IMR-90 (cell line): ENCODE data around the gene DUOX1. TPM values are rescaled to one million over a fixed set of nuclear protein-coding genes. Genes with fewer than 3 reads are reported as not detected.

Experiments
- ATAC-seq: fragments of 200-7000 bp; cut with Tn5 transposase; 2 replicates; pipeline ENCODE4 v1.9.1; 2020; ENCODE audit warnings: low read depth, mild to moderate bottlenecking, moderate library complexity
- BruUV-seq: library from RNA; stranded (reverse); fragments of 400-500 nt; replicated peaks from 2 replicates; lab custom pipeline; 2021; lab: Mats Ljungman, UMichigan
- CTCF ChIA-PET: fragments of 300-600 bp; formaldehyde crosslinking; extraction: SDS; loops from one replicate; lab custom pipeline; 2021; ENCODE audit warnings: antibody characterized with exemption; lab: Yijun Ruan, JAX
- POLR2A ChIA-PET: fragments of 300-600 bp; sonication (Branson Sonifier 250); formaldehyde crosslinking; loops from one replicate; lab custom pipeline; 2022; ENCODE audit warnings: antibody characterized with exemption; ENCODE audit not compliant: unreplicated experiment; lab: Charles Lee
- DNase-seq: peaks from one replicate; pipeline ENCODE4 v3.0.0; 2013
- H2AFZ ChIP-seq: replicated peaks from 2 replicates; pipeline ENCODE3; 2013; ENCODE audit warnings: low read length, mild to moderate bottlenecking; ENCODE audit not compliant: poor library complexity
- H2AK5ac ChIP-seq: 2 replicates; pipeline ENCODE4 v1.6.1; 2013; ENCODE audit warnings: low read depth, low read length, inconsistent platforms
- H2AK9ac ChIP-seq: replicated peaks from 2 replicates; pipeline ENCODE3; 2013; ENCODE audit warnings: mild to moderate bottlenecking, low read depth, low read length, moderate library complexity; ENCODE audit not compliant: poor library complexity
- H2BK120ac ChIP-seq: 2 replicates; pipeline ENCODE4 v1.6.1; 2013; ENCODE audit warnings: low read depth, low read length, inconsistent platforms
- H2BK15ac ChIP-seq: 3 replicates; pipeline ENCODE4 v1.6.1; 2013; ENCODE audit warnings: low read depth, low read length, inconsistent platforms
- H2BK20ac ChIP-seq: 2 replicates; pipeline ENCODE4 v1.6.1; 2013; ENCODE audit warnings: low read depth, mild to moderate bottlenecking, inconsistent platforms, low read length, moderate library complexity
- H2BK5ac ChIP-seq: 2 replicates; pipeline ENCODE4 v1.6.1; 2013; ENCODE audit warnings: mild to moderate bottlenecking, low read depth, low read length, inconsistent platforms; ENCODE audit not compliant: poor library complexity, severe bottlenecking
- H3K14ac ChIP-seq: replicated peaks from 2 replicates; pipeline ENCODE4 v1.6.1; 2013; ENCODE audit warnings: low read depth, low read length, inconsistent platforms
- H3K18ac ChIP-seq: 2 replicates; pipeline ENCODE4 v1.6.1; 2013; ENCODE audit warnings: low read depth, low read length, control low read depth
- H3K23ac ChIP-seq: 2 replicates; pipeline ENCODE4 v1.6.1; 2013; ENCODE audit warnings: low read depth, low read length, inconsistent platforms
- H3K27ac ChIP-seq: 2 replicates; pipeline ENCODE4 v1.5.1; 2013; ENCODE audit warnings: mild to moderate bottlenecking, control low read depth, low read length; ENCODE audit not compliant: insufficient read depth
- H3K27me3 ChIP-seq: 2 replicates; pipeline ENCODE4 v1.6.1; 2013; ENCODE audit warnings: low read length; ENCODE audit not compliant: control insufficient read depth, insufficient read depth
- H3K36me3 ChIP-seq: 2 replicates; pipeline ENCODE4 v1.6.1; 2013; ENCODE audit warnings: low read length, mixed read lengths; ENCODE audit not compliant: control insufficient read depth, insufficient read depth
- H3K4ac ChIP-seq: 2 replicates; pipeline ENCODE4 v1.6.1; 2013; ENCODE audit warnings: low read depth, low read length, inconsistent platforms
- H3K4me1 ChIP-seq: 2 replicates; pipeline ENCODE4 v1.6.1; 2013; ENCODE audit warnings: low read length, mixed read lengths; ENCODE audit not compliant: control insufficient read depth, insufficient read depth
- H3K4me2 ChIP-seq: 2 replicates; pipeline ENCODE4 v1.6.1; 2013; ENCODE audit warnings: low read depth, mild to moderate bottlenecking, control low read depth, low read length, moderate library complexity
- H3K4me3 ChIP-seq: 2 replicates; pipeline ENCODE4 v1.5.1; 2013; ENCODE audit warnings: low read depth, mild to moderate bottlenecking, control low read depth, low read length, moderate library complexity; ENCODE audit not compliant: insufficient read depth
- H3K56ac ChIP-seq: 2 replicates; pipeline ENCODE4 v1.6.1; 2013; ENCODE audit warnings: low read length, inconsistent platforms; ENCODE audit not compliant: insufficient read depth; ENCODE audit errors: extremely low read depth
- H3K79me1 ChIP-seq, 2 experiments: 2 replicates each; pipeline ENCODE4 v1.6.1; 2013; ENCODE audit warnings: low read length in 2 of 2, inconsistent platforms in 1 of 2, low read depth in 1 of 2
- H3K9ac ChIP-seq: 2 replicates; pipeline ENCODE4 v1.6.1; 2013; ENCODE audit warnings: low read depth, low read length, control low read depth
- H3K9me1 ChIP-seq: 2 replicates; pipeline ENCODE4 v1.6.1; 2013; ENCODE audit warnings: low read length, inconsistent platforms; ENCODE audit not compliant: insufficient read depth
- H3K9me3 ChIP-seq: 2 replicates; pipeline ENCODE4 v1.6.1; 2013; ENCODE audit warnings: low read length; ENCODE audit not compliant: control insufficient read depth, insufficient read depth
- H4K20me1 ChIP-seq: 2 replicates; pipeline ENCODE4 v1.6.1; 2013; ENCODE audit warnings: low read length, inconsistent platforms; ENCODE audit not compliant: insufficient read depth
- H4K5ac ChIP-seq: 2 replicates; pipeline ENCODE4 v1.6.1; 2013; ENCODE audit warnings: mild to moderate bottlenecking, low read depth, low read length, control low read depth
- H4K8ac ChIP-seq, 2 experiments: 2 replicates each; pipeline ENCODE4 v1.6.1; 2013; ENCODE audit warnings: low read depth in 2 of 2, low read length in 2 of 2, control low read depth in 1 of 2, inconsistent platforms in 1 of 2
- H4K91ac ChIP-seq: 2 replicates; pipeline ENCODE4 v1.6.1; 2013; ENCODE audit warnings: low read depth, low read length, inconsistent platforms; ENCODE audit not compliant: insufficient read depth
- BHLHE40 ChIP-seq: fragments of 150-350 bp; IDR thresholded peaks from 2 replicates; pipeline ENCODE4 v1.6.1; 2016; ENCODE audit warnings: mild to moderate bottlenecking, low read depth, low read length
- CEBPB ChIP-seq: IDR thresholded peaks from 2 replicates; pipeline ENCODE4 v1.6.1; 2012; ENCODE audit warnings: low read depth, low read length, improper control_type of control experiment
- FOS ChIP-seq: fragments of 150-350 bp; IDR thresholded peaks from 2 replicates; pipeline ENCODE4 v1.6.1; 2016; ENCODE audit warnings: low read depth, low read length
- MAFK ChIP-seq: IDR thresholded peaks from 2 replicates; pipeline ENCODE4 v1.6.1; 2012; ENCODE audit warnings: low read depth, low read length, improper control_type of control experiment
- MAZ ChIP-seq: IDR thresholded peaks from 2 replicates; pipeline ENCODE4 v1.6.1; 2012; ENCODE audit warnings: low read depth, mild to moderate bottlenecking, low read length, improper control_type of control experiment, moderate library complexity, borderline replicate concordance
- NFE2L2 ChIP-seq: fragments of 150-350 bp; IDR thresholded peaks from 2 replicates; pipeline ENCODE4 v1.6.1; 2016; ENCODE audit warnings: low read depth, mild to moderate bottlenecking, low read length
- POLR2A ChIP-seq: IDR thresholded peaks from 2 replicates; pipeline ENCODE4 v1.6.1; 2012; ENCODE audit warnings: mild to moderate bottlenecking, low read depth, low read length
- RFX5 ChIP-seq: IDR thresholded peaks from 2 replicates; pipeline ENCODE4 v1.8.0; 2012; ENCODE audit warnings: low read depth, mild to moderate bottlenecking, low read length, moderate library complexity
- WGBS, 2 experiments: methylation state at CpG; one replicate each; pipeline versions ENCODE4 v1.1.5 to v1.1.7; 2013; ENCODE audit warnings: missing lambda C conversion rate in 2 of 2; ENCODE audit not compliant: insufficient read length in 1 of 2; ENCODE audit errors: extremely low coverage in 2 of 2; 5-methylcytosine and 5-hydroxymethylcytosine counted together
- dilution Hi-C: fragments of 300-500 bp; cut with HindIII; formaldehyde crosslinking; loops from one replicate; pipeline ENCODE4 v1.14.3; 2018; ENCODE audit warnings: low sequenced_read_pairs; ENCODE audit not compliant: unreplicated experiment
- in situ Hi-C: fragments of 300-500 bp; cut with MboI; formaldehyde crosslinking; loops from 3 replicates; pipeline ENCODE4 v1.14.3; 2019; ENCODE audit warnings: low sequenced_read_pairs, inconsistent platforms, mixed read lengths
- intact Hi-C: fragments of 100-400 bp; cut with micrococcal nuclease; formaldehyde crosslinking; loops from 2 replicates; pipeline ENCODE4 v1.10.0; 2022
- polyA plus RNA-seq, 3 experiments: library from polyadenylated mRNA; depleted of rRNA; stranded (reverse); fragments of >200 nt; gene quantifications; 2 replicates each; pipeline ENCODE4 v1.2.3, GENCODE V29; 2012; ENCODE audit warnings: low replicate concordance in 1 of 3
- total RNA-seq: library from RNA; depleted of rRNA; stranded (reverse); fragments of >200 nt; gene quantifications from 2 replicates; pipeline ENCODE4 v1.2.3, GENCODE V29; 2012
- TF ChIP-seq, protein P1 (sequence below): fragments of 150-350 bp; IDR thresholded peaks from 2 replicates; pipeline ENCODE4 v1.6.1; 2017; ENCODE audit warnings: mild to moderate bottlenecking, antibody characterized with exemption, low read length, low read depth
- TF ChIP-seq, protein P2 (sequence below): conservative IDR thresholded peaks from 2 replicates; pipeline ENCODE4 v1.5.1; 2012; ENCODE audit warnings: mild to moderate bottlenecking, low read depth, low read length, improper control_type of control experiment

DUOX1 gene
- total and polyA plus RNA-seq, 2 of the 4 experiments (the other 2 are of a cell fraction), result not detected

DNA sequence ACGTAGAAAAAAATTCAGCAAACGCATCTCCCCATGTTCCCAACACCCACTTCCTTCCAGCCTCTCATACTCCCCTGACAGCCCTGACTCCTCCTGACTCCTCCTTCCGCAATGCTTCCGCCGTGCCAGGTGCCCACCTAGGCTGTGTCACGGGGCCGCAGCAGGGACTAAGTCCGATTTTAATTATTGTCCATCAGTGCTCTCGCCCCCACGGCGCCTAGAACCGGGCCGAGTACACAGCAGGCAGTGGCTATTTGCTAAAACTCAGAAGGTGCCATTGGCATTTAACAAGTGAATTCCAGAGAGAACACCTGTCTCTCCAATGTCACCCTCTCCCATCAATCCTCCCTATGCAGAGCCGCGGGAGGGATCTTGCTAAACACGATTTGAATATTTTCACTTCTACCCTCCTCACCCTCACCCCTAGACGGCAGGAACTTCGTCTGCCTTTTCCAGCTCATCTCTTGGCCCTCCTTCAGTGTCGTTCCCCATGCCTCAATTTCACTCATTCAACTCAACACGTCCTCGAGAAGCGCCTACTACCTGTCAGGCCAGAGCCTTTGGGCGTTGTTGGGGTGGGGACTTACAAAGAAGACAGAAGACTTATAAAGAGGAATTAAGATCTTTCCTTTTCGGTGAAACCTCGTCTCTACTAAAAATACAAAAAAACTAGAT lies 69.5 kb downstream of the DUOX1 start (continued):
- no peak for TF ChIP-seq RFX5
- TF ChIP-seq BHLHE40, result no peak

DNA sequence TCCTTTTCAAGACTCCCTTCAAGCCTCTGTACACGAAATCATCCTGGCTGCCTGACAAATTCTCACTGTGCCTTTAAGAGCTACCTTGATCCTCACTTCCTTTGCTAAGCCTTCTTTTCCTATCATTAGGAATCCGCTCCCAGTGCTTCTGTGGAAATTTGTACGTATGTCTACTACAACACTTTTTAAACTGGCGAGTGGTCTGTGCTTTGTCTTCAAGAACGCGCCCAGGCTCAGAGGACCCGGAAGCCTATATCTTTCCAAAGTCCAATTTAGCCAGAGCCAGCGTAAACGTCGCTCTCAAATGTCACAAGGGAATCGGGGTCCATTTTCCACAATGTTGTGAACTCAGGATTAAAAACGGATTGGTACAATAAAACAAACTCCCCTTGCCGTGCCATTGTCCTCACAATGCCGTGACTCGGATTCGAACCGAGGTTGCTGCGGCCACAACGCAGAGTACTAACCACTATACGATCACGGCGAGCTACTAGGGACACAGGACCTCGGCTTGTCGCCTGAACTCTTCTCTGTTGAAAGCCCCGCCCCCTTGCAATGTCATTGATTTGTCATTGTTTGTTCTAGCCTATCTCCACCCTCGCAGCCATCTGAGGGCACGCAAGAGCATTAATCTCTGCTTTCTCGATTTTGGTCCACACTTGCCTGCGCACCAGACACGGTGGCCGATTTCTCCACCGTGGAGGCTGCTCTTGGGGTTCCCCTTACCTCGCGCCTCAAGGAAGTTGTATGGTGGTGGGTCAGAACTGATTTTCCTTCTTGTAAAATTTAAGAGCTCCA lies 70.4 kb downstream of the DUOX1 start:
- Histone ChIP-seq H3K4me2 (peak overlapping the region; percentile 84), H2BK20ac (no peak overlapping the region), H3K27me3 (no peaks in the 10 kb centered on the region), H3K4me1 (peaks cover 2% of the 10 kb centered on the region; the same call in 1 of the 2 replicates), H3K4ac (peak overlapping the region; percentile 56; the same call in 1 of the 2 replicates), H4K20me1 (no peaks in the 10 kb centered on the region), H2BK5ac (peak overlapping the region; percentile 66), H2AK9ac (peak overlapping the region; percentile 50), H2BK120ac (no peak overlapping the region), H3K9me3 (no peaks in the 10 kb centered on the region), H3K27ac (peak overlapping the region; percentile 52), H2AFZ (peak overlapping the region; percentile 95), H3K79me1 (no peaks in the 10 kb centered on the region), H3K23ac (0 out of 2 replicates have a peak overlapping the region, but pooled peaks have one; percentile 4), H3K9ac (peak overlapping the region; percentile 56), H4K8ac (peak overlapping the region in 1 of 2 experiments; percentile 50; a peak in 1 of 4 replicates), H3K9me1 (0 out of 2 replicates have a peak, but pooled peaks cover 6% of the 10 kb centered on the region), H3K56ac (peak overlapping the region; percentile 2; the same call in 1 of the 2 replicates), H2AK5ac (no peak overlapping the region), H3K14ac (peak overlapping the region; percentile 44), H3K36me3 (no peaks in the 10 kb centered on the region), H3K18ac (peak overlapping the region; percentile 2; the same call in 1 of the 2 replicates), H4K91ac (no peak overlapping the region), H2BK15ac (no peak overlapping the region), H3K4me3 (peak overlapping the region; percentile 58), H4K5ac (peak overlapping the region; percentile 31)
- in situ Hi-C loops (no loop called here), dilution Hi-C loops (no loop called here), intact Hi-C loops (loop anchor here (1.0 kb wide), 4 partner anchors 33 to 256 kb away; a partner anchor contains a TSS)
- POLR2A ChIA-PET, result no interaction called here
- peak; percentile 48 for ATAC-seq
- CTCF ChIA-PET, result interaction anchor here (0.7 to 2.9 kb wide), 2 partner anchors 37 to 569 kb away, joined by 5 to 11 read pairs; no protein-coding TSS in a partner anchor
- WGBS, 2 experiments, result 0% methylated on average over 8 of the region's 34 CpGs; no CpG with 5 or more reads in 1 of the 2 experiments
- TF ChIP-seq MAFK (no peak; the same call in 1 of the 2 replicates), FOS (peak; percentile 96), MAZ (peak; percentile 15; the same call in 1 of the 2 replicates), CEBPB (no peak), NFE2L2 (peak; percentile 63), POLR2A (peak; percentile 36; the same call in 1 of the 2 replicates), BHLHE40 (0 out of 2 replicates have a peak, but pooled peaks have one; percentile 30)
- TF ChIP-seq, protein P1, sequence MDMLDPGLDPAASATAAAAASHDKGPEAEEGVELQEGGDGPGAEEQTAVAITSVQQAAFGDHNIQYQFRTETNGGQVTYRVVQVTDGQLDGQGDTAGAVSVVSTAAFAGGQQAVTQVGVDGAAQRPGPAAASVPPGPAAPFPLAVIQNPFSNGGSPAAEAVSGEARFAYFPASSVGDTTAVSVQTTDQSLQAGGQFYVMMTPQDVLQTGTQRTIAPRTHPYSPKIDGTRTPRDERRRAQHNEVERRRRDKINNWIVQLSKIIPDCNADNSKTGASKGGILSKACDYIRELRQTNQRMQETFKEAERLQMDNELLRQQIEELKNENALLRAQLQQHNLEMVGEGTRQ, result no peak
- TF ChIP-seq, protein P2, sequence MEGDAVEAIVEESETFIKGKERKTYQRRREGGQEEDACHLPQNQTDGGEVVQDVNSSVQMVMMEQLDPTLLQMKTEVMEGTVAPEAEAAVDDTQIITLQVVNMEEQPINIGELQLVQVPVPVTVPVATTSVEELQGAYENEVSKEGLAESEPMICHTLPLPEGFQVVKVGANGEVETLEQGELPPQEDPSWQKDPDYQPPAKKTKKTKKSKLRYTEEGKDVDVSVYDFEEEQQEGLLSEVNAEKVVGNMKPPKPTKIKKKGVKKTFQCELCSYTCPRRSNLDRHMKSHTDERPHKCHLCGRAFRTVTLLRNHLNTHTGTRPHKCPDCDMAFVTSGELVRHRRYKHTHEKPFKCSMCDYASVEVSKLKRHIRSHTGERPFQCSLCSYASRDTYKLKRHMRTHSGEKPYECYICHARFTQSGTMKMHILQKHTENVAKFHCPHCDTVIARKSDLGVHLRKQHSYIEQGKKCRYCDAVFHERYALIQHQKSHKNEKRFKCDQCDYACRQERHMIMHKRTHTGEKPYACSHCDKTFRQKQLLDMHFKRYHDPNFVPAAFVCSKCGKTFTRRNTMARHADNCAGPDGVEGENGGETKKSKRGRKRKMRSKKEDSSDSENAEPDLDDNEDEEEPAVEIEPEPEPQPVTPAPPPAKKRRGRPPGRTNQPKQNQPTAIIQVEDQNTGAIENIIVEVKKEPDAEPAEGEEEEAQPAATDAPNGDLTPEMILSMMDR, result no peak
- BruUV-seq, result TSS peak; percentile 100
- peak; percentile 98 for DNase-seq
